RWPE2 (cell line): Measurements from ENCODE around the gene TMEM184A.

Source experiments
- ATAC-seq: fragments of 200-7000 bp; cut with Tn5 transposase; 3 replicates; pipeline ENCODE4 v1.9.1; 2021; ENCODE audit warnings: low read depth
- DNase-seq: peaks from one replicate; pipeline ENCODE4 v3.0.0-alpha.2; 2020; ENCODE audit warnings: low spot score
- H3K27ac ChIP-seq: fragments of 450-650 bp; 2 replicates; pipeline ENCODE4 v1.5.1; 2017; ENCODE audit warnings: mild to moderate bottlenecking; ENCODE audit not compliant: poor library complexity, severe bottlenecking
- H3K27me3 ChIP-seq: fragments of 250-450 bp; sonication (Bioruptor Pico); 2 replicates; pipeline ENCODE4 v1.5.1; 2021; ENCODE audit warnings: mild to moderate bottlenecking, moderate library complexity; ENCODE audit not compliant: insufficient read depth, poor library complexity, severe bottlenecking
- H3K36me3 ChIP-seq: fragments of 250-450 bp; sonication (Bioruptor Pico); 2 replicates; pipeline ENCODE4 v1.5.1; 2020; ENCODE audit warnings: low read depth, mild to moderate bottlenecking, moderate library complexity
- H3K4me1 ChIP-seq: fragments of 250-450 bp; sonication (Bioruptor Pico); 2 replicates; pipeline ENCODE4 v1.5.1; 2021; ENCODE audit warnings: mild to moderate bottlenecking, moderate library complexity; ENCODE audit not compliant: insufficient read depth, poor library complexity, severe bottlenecking
- H3K4me3 ChIP-seq: fragments of 250-450 bp; sonication (Bioruptor Pico); 2 replicates; pipeline ENCODE4 v1.5.1; 2021; ENCODE audit warnings: mild to moderate bottlenecking, moderate library complexity; ENCODE audit not compliant: severe bottlenecking
- H3K9me3 ChIP-seq: fragments of 250-450 bp; sonication (Bioruptor Pico); 2 replicates; pipeline ENCODE4 v1.5.1; 2021; ENCODE audit warnings: mild to moderate bottlenecking, moderate library complexity; ENCODE audit not compliant: severe bottlenecking
- TF ChIP-seq, protein P1 (sequence below): fragments of 450-650 bp; IDR thresholded peaks from one replicate; pipeline ENCODE4 v1.5.1; 2017; ENCODE audit warnings: mild to moderate bottlenecking, moderate library complexity; ENCODE audit not compliant: poor library complexity, severe bottlenecking

TMEM184A gene

DNA sequence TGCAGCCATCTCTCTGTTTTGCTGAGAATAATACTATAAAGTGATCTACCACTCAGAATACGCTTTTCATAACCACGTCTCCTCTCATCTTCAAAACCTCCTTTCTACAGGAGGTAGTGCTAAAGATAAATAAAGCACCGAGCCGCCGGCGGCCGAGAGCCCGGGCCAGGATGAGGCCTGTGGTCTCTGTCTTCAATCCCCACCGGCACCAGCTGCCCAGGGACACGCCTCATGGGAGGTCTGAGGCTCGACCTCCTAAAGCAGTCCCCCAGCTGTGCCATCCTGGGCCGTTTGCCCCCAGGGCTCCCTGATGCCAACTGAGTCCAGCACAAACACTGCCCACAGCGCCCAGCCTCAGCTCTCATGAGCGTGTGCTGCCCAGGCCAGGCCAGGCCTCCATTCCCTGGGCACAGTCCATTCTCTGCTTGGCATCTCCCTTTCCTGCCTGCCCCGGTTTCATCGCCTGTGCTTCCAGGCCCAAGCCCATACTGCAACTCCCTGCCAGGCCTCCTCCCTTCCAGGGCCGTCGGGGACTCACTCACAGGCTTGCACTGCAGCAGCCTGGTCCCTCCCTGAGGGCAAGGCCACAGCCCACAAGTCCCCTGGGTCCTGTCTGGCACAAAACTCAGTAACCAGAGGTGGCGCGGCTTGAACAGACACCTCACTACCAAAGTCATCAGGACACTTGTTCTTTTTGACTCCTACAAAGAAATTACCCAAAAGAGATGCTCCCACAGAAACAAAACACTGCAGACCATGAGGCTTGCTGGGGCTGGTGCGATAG is 54.3 kb downstream of the TMEM184A start:
- Histone ChIP-seq H3K27me3 (no peaks in the 10 kb centered on the region), H3K4me3 (no peak overlapping the region), H3K9me3 (no peaks in the 10 kb centered on the region), H3K36me3 (peaks cover 48% of the 10 kb centered on the region), H3K4me1 (no peaks in the 10 kb centered on the region), H3K27ac (no peak overlapping the region)
- ATAC-seq (no peak), DNase-seq (no peak)
- TF ChIP-seq, protein P1, sequence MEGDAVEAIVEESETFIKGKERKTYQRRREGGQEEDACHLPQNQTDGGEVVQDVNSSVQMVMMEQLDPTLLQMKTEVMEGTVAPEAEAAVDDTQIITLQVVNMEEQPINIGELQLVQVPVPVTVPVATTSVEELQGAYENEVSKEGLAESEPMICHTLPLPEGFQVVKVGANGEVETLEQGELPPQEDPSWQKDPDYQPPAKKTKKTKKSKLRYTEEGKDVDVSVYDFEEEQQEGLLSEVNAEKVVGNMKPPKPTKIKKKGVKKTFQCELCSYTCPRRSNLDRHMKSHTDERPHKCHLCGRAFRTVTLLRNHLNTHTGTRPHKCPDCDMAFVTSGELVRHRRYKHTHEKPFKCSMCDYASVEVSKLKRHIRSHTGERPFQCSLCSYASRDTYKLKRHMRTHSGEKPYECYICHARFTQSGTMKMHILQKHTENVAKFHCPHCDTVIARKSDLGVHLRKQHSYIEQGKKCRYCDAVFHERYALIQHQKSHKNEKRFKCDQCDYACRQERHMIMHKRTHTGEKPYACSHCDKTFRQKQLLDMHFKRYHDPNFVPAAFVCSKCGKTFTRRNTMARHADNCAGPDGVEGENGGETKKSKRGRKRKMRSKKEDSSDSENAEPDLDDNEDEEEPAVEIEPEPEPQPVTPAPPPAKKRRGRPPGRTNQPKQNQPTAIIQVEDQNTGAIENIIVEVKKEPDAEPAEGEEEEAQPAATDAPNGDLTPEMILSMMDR, result no peak

DNA sequence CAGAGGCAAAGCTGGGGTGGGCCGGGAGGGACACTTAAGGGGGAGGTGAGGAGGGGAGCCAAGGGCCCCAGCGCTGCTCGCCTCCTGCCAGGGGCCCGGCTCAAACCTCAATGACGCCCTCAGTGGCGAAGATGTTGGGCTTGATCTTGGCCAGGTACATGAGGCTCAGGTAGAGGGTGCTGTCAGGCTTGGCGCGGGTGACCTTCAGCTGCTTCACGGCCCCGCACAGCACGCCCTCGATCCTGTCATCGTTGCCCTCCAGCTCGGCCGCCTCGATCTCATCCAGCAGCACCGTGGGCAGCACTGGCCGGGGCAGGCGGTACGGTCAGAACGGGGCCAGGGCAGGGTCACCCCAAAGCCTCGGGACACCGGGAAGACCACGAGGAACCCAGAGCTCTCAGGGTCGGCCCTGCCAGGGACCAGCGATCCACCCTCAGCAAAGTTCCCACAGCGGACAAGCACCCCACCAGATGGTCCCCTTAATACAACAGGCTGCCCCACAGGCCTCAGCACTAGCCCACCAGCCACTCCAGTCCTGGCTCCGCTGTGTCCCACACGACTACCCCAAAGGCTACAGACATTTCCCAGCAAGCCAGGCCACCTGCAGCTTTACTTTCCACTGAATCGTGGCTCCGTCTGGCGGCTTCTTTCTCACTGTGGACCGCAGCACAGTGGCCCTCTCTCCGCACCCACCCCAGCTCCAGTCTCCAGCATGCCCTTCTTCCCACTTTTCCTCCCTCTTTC is 55.8 kb downstream of the TMEM184A start:
- Histone ChIP-seq H3K4me3 (no peak overlapping the region), H3K36me3 (peaks cover 49% of the 10 kb centered on the region), H3K27me3 (no peaks in the 10 kb centered on the region), H3K4me1 (no peaks in the 10 kb centered on the region), H3K27ac (no peak overlapping the region), H3K9me3 (no peaks in the 10 kb centered on the region)
- TF ChIP-seq, protein P1, result no peak
- DNase-seq (peak; percentile 66), ATAC-seq (no peak)

DNA sequence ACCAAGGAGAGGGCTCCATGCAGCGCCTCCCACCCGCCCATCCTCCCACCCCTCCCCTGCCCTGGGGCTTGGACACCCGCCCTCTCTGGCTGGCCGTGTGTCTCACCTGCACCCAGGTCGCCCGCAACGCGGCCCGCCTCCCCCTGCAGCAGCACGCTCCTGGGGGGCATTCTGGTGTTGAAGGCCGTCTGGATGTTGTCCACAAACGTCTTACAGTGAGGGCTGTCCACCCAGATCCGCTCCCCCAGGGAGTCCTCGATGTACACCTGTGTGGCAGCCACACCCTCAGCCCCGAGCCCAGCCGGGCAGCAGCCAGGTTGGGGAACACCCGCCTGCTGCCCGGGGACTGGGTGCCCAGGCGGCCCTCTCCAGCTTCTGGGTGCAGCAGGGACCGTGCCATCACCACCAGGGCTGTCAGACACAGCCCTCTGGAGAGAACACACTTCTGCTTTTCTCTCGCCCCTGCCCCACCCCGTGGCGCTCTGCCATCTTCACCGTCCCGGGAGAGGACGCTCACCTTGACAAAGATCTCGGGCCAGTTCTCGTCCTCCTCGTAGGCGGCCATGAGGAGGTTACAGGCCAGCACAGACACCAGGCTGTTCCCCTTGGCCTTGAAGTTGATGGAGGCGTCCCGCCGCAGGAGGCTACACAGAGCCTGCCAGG is 56.5 kb downstream of the TMEM184A start:
- no peak overlapping the region for H3K4me3 ChIP-seq
- H3K27me3 ChIP-seq, result no peaks in the 10 kb centered on the region
- no peaks in the 10 kb centered on the region for H3K4me1 ChIP-seq
- H3K27ac ChIP-seq, result no peak overlapping the region
- peaks cover 49% of the 10 kb centered on the region for H3K36me3 ChIP-seq
- DNase-seq (no peak), ATAC-seq (no peak)
- H3K9me3 ChIP-seq, result no peaks in the 10 kb centered on the region
- TF ChIP-seq, protein P1, result no peak

DNA sequence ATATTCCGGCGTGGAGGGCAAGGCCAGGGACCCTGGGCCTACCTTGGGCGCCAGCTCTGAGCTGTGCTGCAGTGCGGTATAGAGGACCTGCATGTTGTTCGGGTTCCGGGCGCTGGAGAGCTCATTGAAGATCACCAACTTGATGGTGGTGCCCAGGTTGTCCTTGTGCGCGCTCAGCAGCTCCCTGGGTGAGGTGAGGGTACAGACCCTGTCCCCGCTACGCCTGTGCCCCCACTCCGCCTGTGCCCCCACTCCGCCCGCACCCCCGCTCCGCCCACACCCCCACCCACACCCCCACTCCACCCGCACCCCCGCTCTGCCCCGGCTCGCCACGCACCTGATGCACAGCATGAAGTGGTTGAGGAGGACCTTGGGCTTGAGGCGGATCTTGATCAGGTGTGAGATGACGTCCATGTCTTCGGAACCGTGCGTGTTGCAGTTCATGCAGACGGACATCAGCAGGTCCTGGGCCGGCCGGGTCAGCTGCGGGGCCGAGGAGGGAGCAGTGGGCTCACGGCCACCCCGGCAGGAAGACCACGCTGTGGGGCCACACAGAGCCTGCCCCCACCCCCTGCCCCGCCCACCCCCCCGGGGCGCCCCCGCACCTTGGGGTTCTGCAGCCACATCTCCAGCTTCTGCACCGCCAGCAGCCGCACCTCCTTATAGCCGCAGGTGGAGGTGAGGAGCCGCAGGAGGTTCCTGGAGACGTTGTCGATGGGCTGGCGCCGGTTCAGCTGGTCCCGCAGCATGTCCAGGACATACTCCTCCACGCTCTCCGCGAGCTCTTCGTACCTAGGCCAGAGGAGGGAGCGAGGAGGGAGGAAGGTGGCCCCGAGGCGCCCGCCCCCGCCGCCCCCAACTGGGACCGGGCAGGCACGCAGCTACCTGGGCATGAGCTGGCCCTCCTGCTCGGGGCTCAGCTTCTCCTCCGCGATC is 57.4 kb downstream of the TMEM184A start:
- ATAC-seq (no peak), DNase-seq (no peak)
- Histone ChIP-seq H3K9me3 (no peaks in the 10 kb centered on the region), H3K27me3 (no peaks in the 10 kb centered on the region), H3K4me1 (no peaks in the 10 kb centered on the region), H3K27ac (no peak overlapping the region), H3K4me3 (no peak overlapping the region), H3K36me3 (peaks cover 49% of the 10 kb centered on the region)
- TF ChIP-seq, protein P1, result no peak
